T-helper 17 cell (primary cell): Measurements from ENCODE around the gene STK38. TPM values are rescaled to one million over a fixed set of nuclear protein-coding genes. Genes with fewer than 3 reads are reported as not detected.

ENCODE experiments used
- ATAC-seq: fragments of 150-1000 bp; cut with Tn5 transposase; 2 replicates; pipeline ENCODE4 v1.10.0; 2021; ENCODE audit warnings: mild to moderate bottlenecking, moderate library complexity
- DNase-seq, 3 donors: peaks; one replicate each; pipeline versions ENCODE4 v3.0.0 to v3.0.0-alpha.2; 2020 to 2021
- H3K9me3 ChIP-seq: one replicate; pipeline ENCODE4 v1.7.0; 2013; ENCODE audit warnings: low read length, mild to moderate bottlenecking; ENCODE audit not compliant: control insufficient read depth, poor library complexity, severe bottlenecking
- H3K27ac Mint-ChIP-seq: one replicate; pipeline ENCODE4 v1.8.0; 2022; ENCODE audit warnings: mild to moderate bottlenecking, moderate library complexity, mixed read lengths
- H3K27me3 Mint-ChIP-seq: one replicate; pipeline ENCODE4 v1.8.0; 2022; ENCODE audit warnings: mixed read lengths
- H3K36me3 Mint-ChIP-seq: one replicate; pipeline ENCODE4 v1.8.0; 2022; ENCODE audit warnings: low read depth, mixed read lengths
- H3K4me1 Mint-ChIP-seq: one replicate; pipeline ENCODE4 v1.8.0; 2022; ENCODE audit warnings: mild to moderate bottlenecking, mixed read lengths
- H3K4me3 Mint-ChIP-seq: one replicate; pipeline ENCODE4 v1.8.0; 2022; ENCODE audit warnings: mild to moderate bottlenecking, moderate library complexity, mixed read lengths
- total RNA-seq, 4 donors: library from RNA in 2 of 4; stranded (reverse) in 2 of 4; gene quantifications; one replicate each; pipeline ENCODE4 v1.2.3 and lab custom pipeline; 2022 to 2026

STK38 gene
- total RNA-seq, 2 donors from 2014 or later: 85.0 to 85.5 TPM

DNA sequence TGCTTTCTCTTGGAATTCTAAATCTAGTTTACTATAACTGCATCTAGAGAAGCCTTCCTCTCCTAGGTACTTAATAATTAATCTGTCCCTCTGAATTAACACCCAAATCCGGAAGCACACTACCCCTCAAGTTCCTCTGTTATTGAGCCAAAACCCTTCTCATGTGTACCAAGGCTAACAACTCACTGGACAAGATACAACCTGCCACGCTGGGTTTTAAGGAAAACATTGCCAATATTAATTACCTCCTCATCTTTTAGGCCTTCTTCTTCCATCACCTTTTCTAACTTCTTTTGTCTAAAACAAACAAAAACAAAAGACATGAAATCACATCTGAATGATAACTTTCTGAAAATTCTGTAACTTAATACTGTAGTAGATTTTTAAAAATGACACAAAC, 21.9 kb downstream of the STK38 start:
- ATAC-seq (no peak), DNase-seq (no peak)
- H3K36me3 Mint-ChIP-seq: peaks cover 8% of the 10 kb centered on the region
- no peak overlapping the region for H3K4me3 Mint-ChIP-seq
- H3K9me3 ChIP-seq: no peaks in the 10 kb centered on the region
- peak overlapping the region; percentile 89 for H3K27ac Mint-ChIP-seq
- H3K4me1 Mint-ChIP-seq: peaks cover 26% of the 10 kb centered on the region
- no peaks in the 10 kb centered on the region for H3K27me3 Mint-ChIP-seq

DNA sequence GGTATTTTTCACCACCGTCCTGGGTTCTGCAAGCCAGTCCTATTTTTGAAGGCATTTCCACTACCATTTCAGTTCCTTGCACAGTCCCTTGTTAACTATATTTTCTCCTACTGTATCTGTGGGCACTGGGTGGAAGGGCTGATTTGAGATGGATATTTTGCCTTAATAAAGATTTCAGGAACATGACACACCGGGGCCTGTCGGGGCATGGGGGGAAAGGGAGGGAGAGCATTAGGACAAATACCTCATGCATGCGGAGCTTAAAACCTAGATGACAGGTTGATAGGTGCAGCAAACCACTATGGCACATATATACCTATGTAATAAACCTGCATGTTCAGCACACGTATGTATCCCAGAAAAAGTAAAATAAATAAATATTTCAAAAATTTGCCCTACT, 22.4 kb downstream of the STK38 start:
- Mint-ChIP-seq H3K27ac (peak overlapping the region; percentile 89), H3K4me3 (no peak overlapping the region)

DNA sequence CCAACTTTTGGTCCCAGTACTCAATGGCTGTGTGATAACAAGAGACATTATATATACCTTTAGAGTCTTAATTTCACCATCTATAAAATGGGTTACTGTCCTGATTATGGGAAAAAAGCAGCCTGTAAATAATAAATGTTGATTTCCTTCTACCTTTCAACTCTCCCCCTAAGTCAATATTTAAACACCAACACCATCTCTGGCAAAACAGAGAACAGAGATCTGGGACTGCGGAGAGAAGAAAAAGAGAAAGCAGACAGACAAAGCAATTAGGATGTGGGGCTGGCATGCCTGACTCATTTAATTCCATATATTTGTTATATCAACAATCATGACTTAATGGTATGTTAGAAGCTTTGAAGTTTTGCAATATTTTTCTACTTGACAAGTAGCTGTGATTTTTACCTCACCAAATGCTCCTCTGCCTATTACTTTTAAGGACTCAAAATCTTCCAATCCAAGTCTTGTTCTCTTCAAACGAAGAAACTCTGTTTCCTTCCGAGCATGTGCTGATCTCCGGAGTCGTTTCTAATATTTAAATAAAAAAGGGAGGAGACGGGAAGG, 23.3 kb downstream of the STK38 start:
- DNase-seq (no peak), ATAC-seq (no peak)
- peaks cover 8% of the 10 kb centered on the region for H3K36me3 Mint-ChIP-seq
- H3K27ac Mint-ChIP-seq: peak overlapping the region; percentile 89
- no peak overlapping the region for H3K4me3 Mint-ChIP-seq
- no peaks in the 10 kb centered on the region for H3K9me3 ChIP-seq
- H3K4me1 Mint-ChIP-seq: peaks cover 20% of the 10 kb centered on the region
- no peaks in the 10 kb centered on the region for H3K27me3 Mint-ChIP-seq

More for the DNA sequence above, 22.4 kb downstream of the STK38 start:
- peaks cover 8% of the 10 kb centered on the region for H3K36me3 Mint-ChIP-seq
- no peaks in the 10 kb centered on the region for H3K9me3 ChIP-seq
- no peak for DNase-seq
- no peak for ATAC-seq
- no peaks in the 10 kb centered on the region for H3K27me3 Mint-ChIP-seq
- H3K4me1 Mint-ChIP-seq: peaks cover 26% of the 10 kb centered on the region

DNA sequence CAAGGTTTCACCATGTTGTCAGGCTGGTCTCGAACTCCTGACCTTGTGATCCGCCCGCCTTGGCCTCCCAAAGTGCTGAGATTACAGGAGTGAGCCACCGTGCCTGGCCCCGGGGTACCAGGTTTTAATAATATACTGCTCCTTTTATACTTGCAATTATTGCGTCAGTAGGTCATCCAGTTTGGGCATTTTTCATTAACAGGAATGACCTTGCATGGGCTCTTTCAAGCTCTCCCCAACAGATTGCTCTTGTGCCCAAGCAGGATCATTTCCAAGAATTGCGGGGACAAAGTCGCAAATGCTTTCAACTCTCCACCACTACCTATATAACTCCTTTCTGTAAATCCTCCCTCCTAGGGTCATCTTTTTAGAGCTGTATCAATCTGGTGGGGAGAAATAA, 23.8 kb downstream of the STK38 start:
- Mint-ChIP-seq H3K27me3 (no peaks in the 10 kb centered on the region), H3K4me1 (peaks cover 22% of the 10 kb centered on the region), H3K27ac (peak overlapping the region; percentile 89)

DNA sequence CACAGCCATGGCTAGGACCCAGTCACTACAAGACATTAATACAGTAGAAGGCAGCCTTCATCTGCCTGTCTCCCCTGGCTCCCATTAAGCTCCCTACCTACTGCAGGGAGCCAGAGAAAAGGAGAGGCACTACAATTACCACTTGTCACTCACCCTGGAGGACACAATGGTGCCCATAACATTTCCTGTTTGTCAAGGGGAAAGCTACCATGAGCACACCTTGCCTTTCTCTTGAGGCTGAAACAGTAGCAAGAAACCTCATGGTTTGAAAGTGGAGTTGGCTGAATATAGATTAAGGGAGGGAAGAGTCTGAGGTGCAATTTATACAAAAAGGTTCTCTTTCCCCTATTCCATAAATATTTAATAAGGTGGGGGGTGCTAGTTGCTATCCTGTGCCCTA, 27.9 kb downstream of the STK38 start:
- Mint-ChIP-seq H3K27ac (peak overlapping the region; percentile 69), H3K36me3 (peaks cover 4% of the 10 kb centered on the region), H3K27me3 (no peaks in the 10 kb centered on the region), H3K4me1 (peaks cover 7% of the 10 kb centered on the region), H3K4me3 (no peak overlapping the region)
- DNase-seq (no peak), ATAC-seq (no peak)
- no peaks in the 10 kb centered on the region for H3K9me3 ChIP-seq

More for the DNA sequence above, 23.8 kb downstream of the STK38 start:
- Mint-ChIP-seq H3K36me3 (peaks cover 8% of the 10 kb centered on the region), H3K4me3 (no peak overlapping the region)
- ATAC-seq (no peak), DNase-seq (no peak)
- H3K9me3 ChIP-seq: no peaks in the 10 kb centered on the region

DNA sequence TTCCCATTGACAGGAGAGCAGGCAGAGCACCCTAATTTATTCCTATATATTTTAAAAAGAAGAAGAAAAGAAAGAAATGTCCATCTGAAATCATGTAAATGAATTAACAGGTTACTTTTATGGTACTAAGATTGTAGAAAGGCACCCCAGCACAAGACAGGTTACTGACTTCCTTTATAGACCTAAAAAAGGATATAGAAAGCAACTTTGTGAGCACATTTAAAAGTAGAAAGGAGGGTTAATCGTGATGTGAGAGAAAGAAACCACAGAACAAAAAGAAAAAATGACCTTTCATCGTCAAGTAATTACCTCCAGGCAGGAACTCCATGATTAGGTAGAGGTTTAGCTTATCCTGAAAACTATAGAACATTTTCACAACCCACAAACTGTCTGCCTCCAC, 29.9 kb downstream of the STK38 start:
- H3K27me3 Mint-ChIP-seq: no peaks in the 10 kb centered on the region
- H3K36me3 Mint-ChIP-seq: no peaks in the 10 kb centered on the region
- peak overlapping the region; percentile 69 for H3K27ac Mint-ChIP-seq
- peaks cover 7% of the 10 kb centered on the region for H3K4me1 Mint-ChIP-seq
- ATAC-seq (no peak), DNase-seq (no peak)
- H3K9me3 ChIP-seq: no peaks in the 10 kb centered on the region
- no peak overlapping the region for H3K4me3 Mint-ChIP-seq

DNA sequence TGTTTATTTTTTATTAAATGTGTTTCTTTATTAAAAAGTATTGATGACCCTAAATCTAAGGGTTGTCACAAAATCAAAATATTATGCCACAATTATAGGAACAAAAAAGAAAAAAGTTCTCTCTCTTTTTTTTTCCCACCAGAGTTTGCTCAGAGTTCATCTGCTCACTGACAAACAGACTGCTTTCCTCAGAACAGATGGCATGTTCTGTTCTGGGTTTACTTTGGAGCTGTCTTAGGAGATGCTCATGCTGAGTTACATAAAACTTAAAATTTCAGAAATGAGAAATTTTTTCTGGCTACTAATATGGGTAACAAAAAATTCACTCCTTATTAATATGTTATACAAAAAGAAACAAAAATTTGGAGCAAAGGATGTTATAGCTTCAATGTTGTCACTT, 30.3 kb downstream of the STK38 start:
- DNase-seq (no peak), ATAC-seq (no peak)
- Mint-ChIP-seq H3K4me1 (peaks cover 7% of the 10 kb centered on the region), H3K36me3 (no peaks in the 10 kb centered on the region), H3K4me3 (no peak overlapping the region), H3K27me3 (no peaks in the 10 kb centered on the region), H3K27ac (peak overlapping the region; percentile 69)
- no peaks in the 10 kb centered on the region for H3K9me3 ChIP-seq

DNA sequence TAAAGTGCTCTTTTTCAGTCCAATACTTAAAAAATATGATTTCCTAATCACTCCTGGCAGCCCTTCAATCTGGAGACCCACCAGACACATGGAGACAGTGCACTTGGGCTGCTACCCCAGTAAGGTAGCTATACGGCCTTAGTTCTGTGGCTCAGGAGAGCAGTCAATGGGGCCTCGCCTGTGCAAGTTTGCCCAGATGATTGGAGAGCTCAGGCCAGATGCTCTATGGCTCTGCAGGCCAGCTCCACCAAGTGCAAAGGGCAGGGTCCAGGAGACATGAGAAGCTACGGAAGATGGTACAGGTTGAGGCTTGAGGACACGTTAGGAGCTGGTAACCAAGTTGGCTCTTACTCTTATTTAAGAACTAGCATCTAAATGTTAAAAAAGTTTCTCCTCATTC, 30.7 kb downstream of the STK38 start:
- ATAC-seq (no peak), DNase-seq (no peak)
- no peaks in the 10 kb centered on the region for H3K9me3 ChIP-seq
- Mint-ChIP-seq H3K36me3 (no peaks in the 10 kb centered on the region), H3K27me3 (no peaks in the 10 kb centered on the region), H3K4me3 (no peak overlapping the region), H3K27ac (peak overlapping the region; percentile 69), H3K4me1 (peaks cover 7% of the 10 kb centered on the region)

DNA sequence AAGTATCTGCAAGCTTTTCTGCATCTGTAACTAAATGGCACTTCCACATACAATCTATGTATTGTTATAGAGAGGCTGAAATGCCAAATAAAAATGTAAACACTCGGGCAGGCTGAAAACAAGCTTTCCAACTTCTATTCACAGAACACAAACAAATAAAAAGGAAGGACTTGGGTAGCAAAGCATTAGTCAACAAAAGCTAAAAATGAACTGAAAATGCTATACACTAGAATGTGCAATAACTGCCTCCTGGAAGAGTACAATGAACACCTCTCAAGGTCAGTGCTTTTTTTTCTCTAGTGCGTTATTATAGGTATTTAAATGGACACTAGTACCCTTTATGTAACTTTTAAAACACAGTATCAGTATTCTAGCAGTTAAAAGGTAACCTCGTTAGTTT, 31.4 kb downstream of the STK38 start:
- Mint-ChIP-seq H3K36me3 (no peaks in the 10 kb centered on the region), H3K4me3 (no peak overlapping the region), H3K4me1 (peaks cover 7% of the 10 kb centered on the region), H3K27ac (peak overlapping the region; percentile 69), H3K27me3 (no peaks in the 10 kb centered on the region)
- no peak for ATAC-seq
- H3K9me3 ChIP-seq: no peaks in the 10 kb centered on the region
- no peak for DNase-seq

DNA sequence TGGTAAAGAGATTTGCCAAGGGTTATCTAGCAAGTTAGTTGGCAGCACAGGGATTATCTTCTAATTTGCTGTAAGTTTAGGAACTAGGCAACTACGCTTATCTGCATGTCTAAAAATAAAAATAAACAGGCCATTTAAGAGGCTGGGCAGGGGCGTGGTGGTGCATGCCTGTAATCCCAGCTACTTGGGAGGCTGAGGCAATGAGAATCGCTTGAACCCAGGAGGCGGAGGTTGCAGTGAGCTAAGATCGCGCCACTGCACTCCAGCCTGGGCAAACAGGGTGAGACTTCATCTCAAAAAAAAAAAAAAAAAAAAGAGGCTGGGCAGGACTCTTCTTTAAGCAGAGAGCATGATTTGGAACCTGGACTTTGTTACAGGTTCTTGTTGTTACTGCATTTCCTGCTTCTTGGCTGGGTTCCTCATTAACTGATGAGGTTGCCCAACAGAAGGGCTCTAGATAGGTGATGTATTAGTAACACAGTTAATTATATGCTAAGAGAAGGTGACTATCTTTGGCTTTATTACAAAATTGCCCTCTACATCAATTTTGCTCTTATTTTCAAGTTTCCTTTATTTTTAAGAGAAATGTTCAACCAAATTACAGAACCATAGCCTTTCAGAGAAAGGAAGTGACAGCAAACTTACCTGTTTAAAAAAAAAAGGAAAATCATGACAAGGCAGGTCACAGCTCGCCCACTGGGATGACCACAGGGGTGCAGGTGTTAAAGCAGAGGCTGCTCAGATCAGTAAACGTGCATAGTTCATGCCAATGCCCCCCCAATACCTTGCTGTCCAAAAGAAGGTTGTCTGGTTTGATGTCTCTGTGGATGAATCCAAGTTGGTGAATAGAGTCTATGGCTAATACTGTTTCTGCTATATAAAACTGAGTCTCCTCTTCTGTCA, 32.5 kb downstream of the STK38 start:
- H3K4me3 Mint-ChIP-seq: no peak overlapping the region
- H3K27me3 Mint-ChIP-seq: no peaks in the 10 kb centered on the region
- DNase-seq (no peak), ATAC-seq (no peak)
- H3K27ac Mint-ChIP-seq: no peak overlapping the region
- H3K9me3 ChIP-seq: no peaks in the 10 kb centered on the region
- peaks cover 9% of the 10 kb centered on the region for H3K4me1 Mint-ChIP-seq
- H3K36me3 Mint-ChIP-seq: no peaks in the 10 kb centered on the region

DNA sequence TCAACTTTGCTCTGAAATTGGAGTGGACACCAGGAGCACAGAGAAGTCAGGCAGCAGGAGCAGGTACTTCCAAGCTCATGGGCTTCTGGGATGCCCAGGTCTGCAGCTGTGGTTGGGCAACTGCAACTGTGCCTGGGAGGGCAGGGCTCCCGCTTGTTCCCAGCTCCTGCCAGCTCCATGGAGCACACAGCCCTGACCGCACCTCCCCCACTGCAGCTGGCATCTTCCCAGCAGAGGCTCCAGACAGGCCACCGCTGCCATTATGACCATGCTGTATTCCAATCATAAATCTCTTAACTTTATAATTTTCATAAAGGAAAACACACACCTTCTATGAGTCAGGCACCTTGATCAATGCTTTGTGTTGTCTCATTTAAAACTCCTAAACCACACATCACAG, 36.9 kb downstream of the STK38 start:
- Mint-ChIP-seq H3K27ac (peak overlapping the region; percentile 39), H3K27me3 (no peaks in the 10 kb centered on the region), H3K4me3 (no peak overlapping the region), H3K4me1 (peaks cover 26% of the 10 kb centered on the region), H3K36me3 (no peaks in the 10 kb centered on the region)
- no peak for ATAC-seq
- no peak for DNase-seq
- no peaks in the 10 kb centered on the region for H3K9me3 ChIP-seq

DNA sequence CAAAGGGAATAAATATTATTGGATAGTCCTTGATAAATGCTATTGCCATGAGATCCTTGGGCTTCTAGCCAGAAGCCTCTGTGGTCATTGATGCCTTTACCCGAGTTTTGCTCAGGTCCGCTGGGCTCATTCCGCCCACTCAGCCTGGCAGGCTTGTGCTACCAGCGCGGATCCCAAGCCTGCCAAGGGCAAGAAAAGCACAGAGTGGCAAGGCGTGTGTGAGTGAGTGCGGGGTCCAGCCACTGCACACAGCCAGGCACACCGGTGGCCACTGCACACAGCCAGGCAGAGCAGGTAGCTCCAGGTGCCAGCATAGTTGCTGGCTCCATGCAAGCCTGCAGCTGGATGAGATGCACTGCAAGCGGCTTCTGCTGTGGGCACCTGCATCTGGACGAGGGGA, 38.7 kb downstream of the STK38 start:
- Mint-ChIP-seq H3K4me1 (peaks cover 32% of the 10 kb centered on the region), H3K27me3 (no peaks in the 10 kb centered on the region), H3K36me3 (peaks cover 3% of the 10 kb centered on the region), H3K27ac (no peak overlapping the region), H3K4me3 (no peak overlapping the region)
- H3K9me3 ChIP-seq: no peaks in the 10 kb centered on the region
- no peak for ATAC-seq
- DNase-seq: no peak

DNA sequence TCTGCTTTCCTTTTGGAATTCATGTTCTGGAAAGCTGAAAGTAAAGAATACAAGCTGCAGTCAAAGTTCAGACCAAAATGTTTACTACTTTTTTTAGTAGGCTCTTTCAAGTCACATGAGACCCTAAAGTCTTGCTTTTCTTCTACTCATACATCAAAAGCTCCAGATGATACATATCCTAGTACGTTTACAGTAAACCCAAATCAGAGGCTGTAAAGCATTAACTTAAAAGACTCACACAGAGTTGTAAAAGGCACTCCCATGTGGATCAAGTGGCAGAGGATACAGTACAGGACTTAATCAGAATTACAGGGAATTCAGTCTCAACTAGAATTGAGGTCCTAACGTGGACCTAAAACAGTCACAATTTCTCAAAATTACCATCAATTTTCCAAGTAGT, 40.7 kb downstream of the STK38 start:
- H3K27me3 Mint-ChIP-seq: no peaks in the 10 kb centered on the region
- peak; percentile 66 for ATAC-seq
- H3K9me3 ChIP-seq: no peaks in the 10 kb centered on the region
- H3K36me3 Mint-ChIP-seq: peaks cover 3% of the 10 kb centered on the region
- DNase-seq: no peak
- peaks cover 37% of the 10 kb centered on the region for H3K4me1 Mint-ChIP-seq
- H3K27ac Mint-ChIP-seq: peak overlapping the region; percentile 90
- peak overlapping the region; percentile 74 for H3K4me3 Mint-ChIP-seq
